Measurements from ENCODE around the gene NKX2-2.

The NKX2-2 gene

DNA sequence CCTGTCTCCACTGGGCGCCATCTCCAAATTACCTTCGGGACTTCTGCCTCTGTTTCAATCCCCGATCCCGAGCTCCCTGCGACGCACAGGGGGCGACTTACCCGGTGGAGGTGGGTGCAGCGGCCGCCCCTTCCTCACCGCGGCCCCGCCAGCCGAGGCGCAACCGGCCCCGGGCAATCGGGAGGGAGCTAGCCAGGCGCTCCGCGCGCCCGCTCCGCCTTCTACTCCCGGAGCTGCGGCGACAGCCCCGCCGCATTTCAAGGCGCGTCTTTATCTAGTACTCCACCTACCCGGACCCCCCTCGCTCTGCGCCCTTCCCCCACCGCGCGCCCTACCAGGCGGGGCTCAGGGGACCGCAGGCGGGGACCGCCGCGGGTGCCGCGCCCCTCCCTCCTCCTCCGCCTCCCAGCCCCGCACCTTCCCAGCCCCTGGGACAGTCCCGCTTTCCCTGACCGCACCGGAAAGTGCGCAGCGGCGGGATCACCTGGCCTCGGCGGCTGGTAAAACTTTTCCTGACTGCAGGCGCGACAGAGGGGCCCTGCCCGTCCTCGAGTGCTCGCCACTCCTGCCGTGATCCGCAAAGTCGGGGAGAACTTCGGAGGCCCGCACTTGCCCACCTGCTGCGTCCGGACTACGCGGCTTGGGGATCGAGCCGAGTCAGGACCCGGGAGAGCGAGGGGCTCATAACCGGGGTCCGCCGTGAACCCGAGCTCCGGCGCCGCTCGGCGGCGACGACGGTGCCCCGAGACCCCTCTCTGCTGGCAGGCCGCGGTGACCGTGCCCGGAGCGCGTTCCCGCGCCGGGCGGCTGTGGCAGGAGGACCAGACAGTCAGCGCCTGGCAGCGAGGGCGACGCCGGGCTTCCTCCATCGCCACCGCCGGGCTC, 8.0 kb upstream of the NKX2-2 start:
- peak; percentile 17 for DNase-seq

DNA sequence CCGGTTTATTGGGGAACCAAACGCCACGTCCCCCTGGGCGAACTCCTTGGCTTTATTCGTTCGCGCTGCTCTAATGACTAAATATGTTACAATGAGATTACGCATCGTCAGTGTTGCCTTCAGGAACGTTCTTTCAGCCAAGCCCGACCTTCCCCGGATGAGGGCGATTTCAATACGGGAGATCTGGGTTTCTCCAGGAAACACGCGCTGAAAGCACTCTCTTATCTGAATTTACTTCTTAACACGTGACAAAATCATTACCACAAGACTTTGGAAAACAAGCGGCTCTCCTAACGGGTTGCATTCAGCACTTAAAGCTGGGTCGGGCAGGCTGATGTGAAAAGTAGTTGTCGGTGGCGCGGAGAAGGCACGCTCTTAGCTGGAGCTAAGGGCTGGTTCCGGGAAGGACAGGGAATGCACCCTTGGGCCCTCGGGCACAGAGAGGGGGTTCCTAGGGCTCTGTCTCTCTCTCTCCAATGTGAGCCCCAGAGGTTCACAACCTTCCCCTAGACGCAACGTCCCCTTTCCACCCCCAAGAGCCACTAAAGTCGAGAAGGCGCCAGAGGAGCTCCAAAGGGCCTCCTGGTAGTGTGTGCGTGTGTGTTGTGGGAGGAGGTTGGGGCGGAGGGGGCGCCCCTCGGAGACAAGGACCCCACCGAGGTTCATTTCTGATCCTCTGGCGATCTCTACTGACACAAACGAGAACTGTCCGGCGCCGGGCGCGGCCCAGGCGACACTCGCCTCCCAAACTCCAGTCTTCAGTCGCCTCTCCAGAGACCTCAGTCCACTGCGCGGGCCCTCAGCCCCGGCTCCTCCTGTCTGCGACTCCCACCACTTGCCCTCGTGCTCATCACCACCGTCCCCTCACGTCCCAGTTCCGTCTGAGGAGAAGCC, 7.1 kb upstream of the NKX2-2 start:
- DNase-seq, result peak; percentile 7

DNA sequence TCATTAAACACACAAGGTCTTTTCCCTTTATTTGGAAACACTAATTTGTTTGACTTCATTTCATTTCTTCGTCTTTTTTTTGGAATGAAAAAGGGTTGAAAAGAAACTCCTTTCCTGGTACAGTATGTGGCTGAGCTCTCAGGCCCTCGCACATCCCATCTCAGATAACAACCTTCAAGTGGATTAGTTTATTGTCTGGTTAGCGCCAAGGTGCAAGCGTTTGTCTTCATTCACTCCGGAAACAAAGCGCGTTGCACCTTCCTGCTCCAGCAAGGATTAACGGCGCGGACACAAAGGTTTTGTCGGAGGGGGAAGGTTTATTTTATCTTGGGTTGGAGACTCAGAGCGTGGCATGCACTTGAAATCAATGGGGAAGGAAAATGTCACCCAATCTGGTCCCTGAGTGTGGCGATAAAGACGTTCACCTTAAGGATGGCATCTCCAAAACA, 5.3 kb upstream of the NKX2-2 start:
- DNase-seq, result peak; percentile 11

DNA sequence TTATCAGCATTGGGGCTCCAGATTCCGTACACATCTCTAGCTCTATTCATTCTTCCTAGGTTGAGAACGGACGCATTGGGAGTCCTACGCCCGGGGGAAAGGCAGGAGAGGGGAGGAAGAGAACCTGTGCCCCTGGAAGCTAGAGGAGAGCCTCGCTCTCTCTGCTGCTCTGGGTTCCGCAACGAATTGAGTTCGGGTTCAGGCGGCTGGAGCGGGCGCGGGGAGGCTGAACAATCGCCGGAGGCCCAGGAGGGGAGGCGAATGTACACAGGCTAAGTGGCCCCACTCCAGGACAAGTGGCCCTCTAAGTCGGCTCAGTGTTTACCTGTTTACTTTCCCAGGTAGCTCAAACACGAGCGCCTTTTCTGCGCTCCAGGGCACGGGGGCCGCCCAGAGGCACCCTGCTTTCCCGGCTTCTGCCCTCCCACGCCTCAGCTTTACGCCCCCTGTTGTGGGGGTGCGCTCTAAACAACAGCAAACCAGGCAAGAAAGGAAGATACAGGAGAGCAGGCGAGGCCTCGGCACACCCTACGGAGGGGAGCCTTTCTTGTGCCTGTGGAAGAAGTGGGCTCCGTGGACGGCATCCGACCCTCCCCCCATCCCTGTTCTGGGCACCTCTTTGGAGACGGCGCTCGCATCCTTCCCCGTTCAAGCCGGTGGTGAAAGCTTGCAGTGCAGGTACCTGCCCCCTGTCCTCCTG, 4.6 kb upstream of the NKX2-2 start:
- peak; percentile 9 for DNase-seq

DNA sequence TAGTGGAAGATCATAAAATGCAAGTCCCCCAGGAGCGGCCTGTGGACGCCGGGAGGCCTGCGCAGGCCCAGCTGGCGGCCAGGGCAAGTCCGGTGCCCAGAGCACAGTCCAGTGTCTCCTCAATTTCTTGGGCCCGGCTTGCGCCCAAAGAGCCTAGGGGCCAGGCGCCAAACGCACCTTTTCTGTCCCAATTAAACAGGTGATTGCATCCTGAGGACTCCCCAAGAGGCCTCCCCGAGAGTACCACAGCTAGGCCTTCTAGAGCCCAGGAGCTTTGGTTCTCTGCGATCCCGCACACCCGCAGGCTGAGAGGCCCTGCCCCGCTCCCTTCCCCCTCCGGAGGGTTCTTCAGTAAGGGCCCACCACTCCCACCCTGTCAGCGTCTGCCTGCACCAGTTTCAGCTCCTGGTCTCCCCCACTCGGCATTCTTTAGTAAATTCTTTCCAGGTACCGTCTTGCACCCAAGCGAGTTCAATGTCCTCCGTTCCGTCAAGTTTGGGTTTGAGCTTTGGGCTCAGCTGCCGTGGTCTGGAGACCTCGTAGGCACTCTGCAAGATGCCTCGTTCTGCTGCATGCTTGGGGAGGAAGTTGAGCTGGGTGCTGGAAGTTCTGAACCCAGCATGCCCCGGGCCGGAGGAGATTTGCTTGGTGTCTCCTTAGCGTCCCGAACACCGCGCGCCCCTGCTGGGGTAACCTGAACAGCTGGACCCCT, 3.9 kb upstream of the NKX2-2 start:
- peak; percentile 29 for DNase-seq

DNA sequence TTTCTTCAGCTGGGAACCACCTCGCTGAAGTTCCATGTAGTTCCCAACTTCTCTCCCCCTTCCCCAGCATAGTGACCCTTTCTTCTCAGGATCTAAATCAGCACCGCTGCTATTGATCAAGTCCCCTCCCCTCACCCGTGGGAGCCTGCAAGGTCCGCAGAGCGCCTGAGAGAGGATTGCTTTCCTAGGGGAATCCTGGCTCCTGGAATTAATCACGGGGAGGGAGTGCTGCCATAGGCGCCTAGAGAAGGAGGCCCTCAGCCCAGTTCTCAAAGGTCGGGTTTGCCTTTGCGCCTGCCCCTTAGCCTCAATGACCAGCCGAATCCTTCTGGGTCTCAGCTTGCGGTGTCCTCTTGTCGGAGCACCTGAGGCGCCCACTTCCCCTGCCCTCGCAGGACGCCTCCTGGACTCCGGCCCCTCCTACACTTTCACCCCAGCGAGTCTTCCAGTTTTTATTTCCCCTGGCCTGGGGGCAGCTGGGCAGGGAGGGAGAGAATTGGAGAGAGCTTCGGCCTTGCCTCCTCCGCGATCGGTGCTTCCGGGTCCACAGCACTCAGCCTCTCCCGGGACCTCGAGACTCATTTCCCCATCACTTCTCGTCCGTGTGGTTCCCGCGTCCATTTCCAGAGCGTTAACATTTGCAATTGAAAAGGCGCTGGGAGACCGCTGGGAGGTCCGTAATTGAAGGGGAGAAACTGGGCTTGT, 3.1 kb upstream of the NKX2-2 start:
- peak; percentile 17 for DNase-seq

DNA sequence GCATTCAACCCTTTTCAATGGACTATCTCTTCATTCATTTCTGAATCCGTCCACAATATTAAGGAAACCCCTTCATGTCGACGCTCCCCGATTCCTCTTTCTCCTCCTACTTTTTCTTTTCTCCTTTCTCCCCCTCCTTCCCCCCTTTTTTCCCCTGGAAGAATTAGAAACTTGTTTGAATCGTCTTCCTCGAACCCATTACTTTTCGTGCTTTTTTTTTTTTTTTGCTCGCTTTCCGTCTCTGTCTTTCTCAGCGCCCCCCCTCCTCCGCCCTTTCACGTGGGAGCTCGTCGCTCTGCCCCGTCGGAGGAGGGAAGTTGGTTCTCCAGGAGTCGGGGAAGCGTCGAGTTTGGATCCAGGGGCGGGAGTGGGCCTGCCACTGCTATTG, 2.3 kb upstream of the NKX2-2 start:
- no peak for DNase-seq

DNA sequence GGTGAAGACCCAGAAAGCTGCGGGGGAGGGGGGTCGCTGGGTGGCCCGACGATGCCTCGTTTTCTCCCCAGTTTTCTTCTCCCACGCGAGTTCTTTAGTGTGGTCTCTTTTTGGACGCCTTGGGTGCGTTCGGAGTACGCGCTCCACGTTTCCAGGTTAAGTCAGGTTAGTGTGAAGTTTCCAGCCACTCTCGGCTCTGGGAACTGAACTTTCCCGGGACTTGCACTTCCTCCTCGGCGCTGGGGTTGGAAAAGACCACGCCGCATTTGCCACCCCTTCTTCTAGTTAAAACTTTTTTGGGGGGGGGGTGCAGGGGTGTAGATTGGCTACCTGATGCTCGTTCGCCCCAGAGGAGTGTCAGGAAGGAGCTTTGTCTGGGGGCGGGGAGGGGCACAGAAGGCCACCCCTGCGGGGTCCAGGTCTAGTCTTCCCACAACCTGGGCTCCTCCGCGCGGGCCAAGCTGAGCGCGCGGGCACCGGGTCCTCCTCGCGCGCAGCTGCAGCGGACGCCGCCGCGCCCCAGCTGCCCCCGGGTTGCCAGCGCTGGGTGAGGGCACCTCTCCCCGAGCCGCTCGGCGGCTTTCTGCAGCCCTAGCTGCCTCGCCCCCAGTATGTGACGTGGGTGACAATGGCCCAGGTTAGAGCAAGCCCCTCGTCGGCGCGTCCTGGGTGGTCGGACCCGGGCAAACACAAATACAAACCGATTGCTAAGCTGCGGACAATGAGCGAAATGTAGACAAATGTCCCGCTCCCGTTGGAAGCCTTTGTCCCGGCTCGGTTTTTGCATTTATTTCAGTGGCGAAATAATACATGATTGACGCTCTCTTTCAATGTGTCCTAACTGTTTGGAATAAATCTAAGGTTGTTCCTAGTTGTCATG, 1.7 kb upstream of the NKX2-2 start:
- peak; percentile 8 for DNase-seq

DNA sequence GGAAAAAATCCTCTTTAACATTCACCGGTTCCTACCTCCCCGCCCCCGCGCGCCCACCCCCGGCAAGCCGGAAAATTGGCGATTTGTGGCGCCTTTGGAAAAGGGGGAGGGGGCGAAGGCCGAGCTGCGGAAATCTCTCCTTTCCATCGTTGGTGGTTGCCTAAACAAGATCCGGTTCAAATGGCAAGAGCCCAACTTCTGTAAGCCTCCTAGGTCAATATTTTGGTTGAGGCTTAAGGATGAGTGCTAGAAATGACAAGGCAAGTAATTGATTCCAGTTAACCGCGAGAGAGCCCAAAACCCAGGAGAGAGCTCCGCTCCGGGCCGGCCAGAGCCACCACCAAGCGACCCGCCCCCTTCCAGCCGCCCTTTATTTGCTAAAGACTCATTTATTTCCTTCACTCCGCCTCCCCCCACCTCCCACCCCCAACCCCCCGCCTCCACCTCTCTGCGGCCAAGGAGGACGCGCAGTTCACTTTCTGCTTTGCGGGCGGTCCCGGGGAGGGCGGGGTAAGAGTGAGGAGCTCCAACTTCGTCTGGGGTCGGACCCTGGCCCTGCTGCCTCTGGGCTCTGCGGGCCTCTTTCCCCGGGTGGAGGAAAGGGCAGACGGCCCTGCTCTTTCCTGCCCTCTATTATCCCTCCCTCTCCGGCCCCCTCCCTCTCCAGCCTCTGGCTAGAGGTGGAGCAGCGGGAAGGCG, 838 bp upstream of the NKX2-2 start:
- DNase-seq, result peak; percentile 5

DNA sequence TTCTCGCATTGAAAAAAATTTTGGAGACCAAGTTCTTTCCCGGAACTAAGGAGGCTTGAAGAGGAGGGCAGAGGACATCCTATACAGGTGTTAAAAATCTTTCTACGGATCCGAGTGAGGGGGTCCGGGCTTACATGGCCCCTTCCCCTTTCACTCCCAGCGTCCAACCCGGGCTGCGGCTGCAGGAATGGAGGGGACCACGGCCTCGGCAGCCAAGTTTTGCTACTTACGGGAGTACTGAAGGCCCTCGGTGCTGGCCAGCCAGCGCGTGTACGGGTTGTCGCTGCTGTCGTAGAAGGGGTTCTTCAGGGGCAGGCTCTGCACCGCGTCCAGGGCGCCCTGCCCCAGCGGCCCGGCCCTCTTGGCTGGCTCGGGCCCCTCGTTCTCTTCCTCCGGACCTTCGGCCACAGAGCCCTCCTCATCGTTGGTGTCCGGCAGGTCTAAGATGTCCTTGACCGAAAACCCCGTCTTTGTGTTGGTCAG, 642 bp downstream of the NKX2-2 start:
- DNase-seq, result peak; percentile 30

DNA sequence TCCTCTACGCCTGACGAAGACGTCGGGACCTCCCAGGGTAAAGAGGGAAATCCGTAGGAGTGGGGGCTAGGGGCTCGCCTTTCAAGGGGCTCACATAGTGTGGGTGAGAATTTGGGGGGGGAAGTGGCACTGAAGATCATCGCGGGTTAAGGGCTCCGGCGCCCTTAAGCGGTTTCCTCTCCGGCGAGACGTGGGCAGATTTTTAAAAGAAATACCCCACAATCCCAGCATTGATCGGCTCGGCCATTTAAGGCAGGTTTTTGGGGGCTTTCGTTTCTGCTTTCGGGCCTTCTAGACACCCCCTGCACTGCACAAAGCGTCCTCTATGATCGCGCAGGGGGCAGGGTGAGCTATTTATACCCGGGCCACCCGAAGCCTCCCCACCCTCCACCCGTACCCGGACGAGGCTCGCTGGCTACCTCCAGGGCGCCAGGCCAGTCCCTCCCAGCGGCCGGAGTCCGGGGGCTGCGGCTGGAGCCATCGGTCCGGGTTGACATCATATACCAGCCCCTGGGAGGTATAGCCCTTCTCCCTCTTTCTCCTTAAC, 1.2 kb downstream of the NKX2-2 start:
- peak; percentile 23 for DNase-seq

DNA sequence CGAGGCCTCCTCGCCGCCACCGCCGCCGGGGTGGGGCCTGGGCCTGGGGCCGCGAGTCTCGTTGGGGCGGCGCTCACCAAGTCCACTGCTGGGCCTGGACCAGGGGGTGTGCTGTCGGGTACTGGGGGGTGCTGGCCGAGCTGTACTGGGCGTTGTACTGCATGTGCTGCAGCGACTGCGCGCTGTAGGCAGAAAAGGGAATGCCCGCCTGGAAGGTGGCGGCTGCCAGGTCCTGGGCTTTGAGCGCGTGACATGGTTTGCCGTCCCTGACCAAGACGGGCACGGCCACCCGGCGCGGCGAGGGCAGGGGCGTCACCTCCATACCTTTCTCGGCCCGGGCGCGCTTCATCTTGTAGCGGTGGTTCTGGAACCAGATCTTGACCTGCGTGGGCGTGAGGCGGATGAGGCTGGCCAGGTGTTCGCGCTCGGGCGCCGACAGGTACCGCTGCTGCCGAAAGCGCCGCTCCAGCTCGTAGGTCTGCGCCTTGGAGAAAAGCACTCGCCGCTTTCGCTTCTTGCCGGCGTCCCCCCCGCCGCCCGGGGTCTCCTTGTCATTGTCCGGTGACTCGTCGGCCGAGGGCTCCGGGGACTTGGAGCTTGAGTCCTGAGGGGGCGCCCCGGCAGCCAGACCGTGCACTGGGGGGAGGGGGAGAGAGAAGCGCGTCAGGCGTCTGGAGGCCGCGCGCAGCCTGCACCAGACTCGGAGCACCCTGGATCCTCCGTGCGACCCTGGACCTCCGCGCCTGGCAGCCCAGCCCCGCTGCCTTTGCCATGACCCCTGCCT, 1.8 kb downstream of the NKX2-2 start:
- peak; percentile 36 for DNase-seq

DNA sequence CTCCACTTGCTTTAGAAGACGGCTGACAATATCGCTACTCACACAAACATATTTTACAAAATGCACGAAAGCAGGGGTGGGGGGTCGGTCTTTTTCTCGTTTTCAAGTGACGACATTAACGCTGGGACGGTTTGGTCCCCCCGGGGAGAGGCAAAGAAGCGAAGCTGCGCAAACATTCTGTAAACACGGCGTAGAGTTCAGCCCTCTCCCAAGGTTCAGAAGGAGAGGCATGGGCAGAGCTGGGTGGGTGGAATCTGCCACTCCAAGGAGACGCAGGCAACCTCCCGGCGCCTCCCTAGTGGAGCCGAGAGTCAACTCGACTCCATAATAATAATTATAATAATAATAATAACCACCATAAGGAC, 2.4 kb downstream of the NKX2-2 start:
- peak; percentile 10 for DNase-seq

DNA sequence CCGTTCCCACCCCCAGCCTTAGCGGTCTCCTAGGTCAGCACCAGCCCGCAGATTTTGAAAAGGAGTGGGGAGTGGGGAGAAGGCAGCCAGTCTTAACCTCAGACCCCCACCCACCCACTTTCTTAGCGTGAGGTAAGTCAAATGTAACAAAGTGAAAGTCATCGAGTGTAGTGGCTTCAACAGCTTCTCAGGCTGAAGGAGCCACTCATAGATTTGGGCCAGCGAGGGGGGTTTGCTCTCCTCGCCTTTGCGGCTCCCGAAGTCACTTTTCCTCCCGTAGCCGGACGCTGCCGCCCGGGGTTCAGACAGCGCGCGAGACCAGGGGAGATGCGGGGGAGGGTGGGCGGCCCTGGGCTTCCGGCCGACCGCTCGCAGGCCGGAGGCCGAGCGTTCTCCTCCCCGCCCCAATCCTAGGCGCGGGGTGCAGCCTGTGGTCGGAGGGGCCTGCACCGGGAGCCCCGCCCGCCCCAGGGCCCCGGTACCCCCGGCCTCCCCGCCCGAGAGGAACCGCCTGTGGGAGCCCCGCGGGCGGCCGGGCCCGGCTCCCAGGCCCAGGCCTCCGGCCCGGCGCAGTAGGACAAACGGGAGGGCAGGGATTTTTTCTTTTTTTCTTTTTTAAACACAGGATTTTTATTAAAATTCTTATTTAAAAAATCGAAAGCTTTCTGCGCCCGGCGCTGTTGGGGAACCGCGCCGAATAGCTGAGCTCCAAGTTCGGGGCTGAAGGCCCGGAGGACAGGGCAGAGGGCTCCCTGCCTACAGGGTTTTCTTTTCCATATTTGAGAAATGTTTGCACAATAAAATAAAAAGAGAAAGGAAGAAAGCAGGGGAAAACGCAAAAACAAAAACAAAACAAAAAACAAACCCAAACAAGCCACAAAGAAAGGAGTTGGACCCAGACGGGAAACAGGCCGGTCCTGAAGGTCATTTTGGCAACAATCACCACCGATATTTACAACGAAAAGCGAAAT, 3.2 kb downstream of the NKX2-2 start:
- peak; percentile 20 for DNase-seq

DNA sequence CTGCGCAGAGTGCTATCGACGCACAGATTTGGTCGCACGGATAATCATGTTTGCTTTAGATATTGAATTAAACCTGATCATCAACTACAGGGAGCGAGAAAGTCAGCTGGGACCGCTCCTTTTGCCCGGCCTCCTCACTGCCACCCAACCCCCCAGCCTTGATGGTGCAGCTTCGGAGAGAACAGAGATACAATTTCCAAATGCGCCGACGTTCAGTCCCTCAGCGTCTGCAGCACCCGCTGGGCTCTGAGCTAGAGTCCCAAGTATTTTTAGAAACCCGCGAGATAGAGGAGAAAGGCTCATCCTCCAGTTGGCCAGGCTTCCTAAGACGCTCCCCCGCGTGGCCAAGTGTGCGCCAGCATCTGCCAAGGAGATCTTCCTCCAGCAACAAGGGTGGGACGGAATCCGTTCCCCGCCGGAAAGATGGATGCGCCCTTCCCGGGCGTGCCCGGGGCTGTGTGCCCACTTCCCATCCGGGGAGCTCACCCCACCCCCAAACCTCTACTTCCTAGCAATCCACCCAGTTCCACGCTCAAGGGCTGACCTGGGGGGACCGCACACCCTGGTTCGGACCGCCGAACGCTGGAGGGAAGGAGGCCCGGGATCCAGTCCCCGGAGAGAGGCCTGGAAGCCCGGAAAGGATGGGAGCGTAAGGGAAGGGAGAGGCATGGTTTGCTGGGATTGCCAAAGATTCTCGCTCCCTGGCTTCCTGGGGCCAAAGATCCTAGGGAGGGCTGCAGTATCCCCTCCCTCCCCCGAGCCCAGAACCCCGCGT, 4.1 kb downstream of the NKX2-2 start:
- DNase-seq, result peak; percentile 43

DNA sequence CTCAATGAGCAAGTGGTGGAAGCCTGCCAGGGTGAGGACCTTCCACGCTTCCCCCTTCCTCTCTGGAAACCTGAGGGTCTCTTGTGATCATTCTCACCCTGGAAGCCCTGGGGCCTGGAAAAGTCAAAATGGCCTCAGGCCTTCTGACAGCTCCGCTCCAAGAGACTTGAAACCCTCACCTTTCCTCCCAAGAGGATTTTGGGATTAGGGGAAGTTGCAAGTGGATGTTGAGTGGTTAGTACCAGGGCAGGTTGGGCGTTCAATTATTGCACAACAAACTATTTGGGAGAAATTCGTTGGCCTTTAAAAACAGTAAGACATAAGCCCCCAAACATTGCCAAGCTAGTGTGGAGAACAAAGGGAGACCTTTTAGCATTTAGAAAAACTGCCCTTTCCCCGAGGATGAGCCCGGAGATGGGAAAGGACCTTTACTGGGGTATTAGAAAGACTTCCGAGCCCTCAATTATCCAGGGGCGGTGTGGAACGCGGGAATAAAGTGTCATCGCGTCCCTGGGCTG, 4.7 kb downstream of the NKX2-2 start:
- no peak for DNase-seq
